GM21619 (cell line): Measurements from ENCODE around the gene PRSS57.

Experiments
- ATAC-seq: cut with Tn5 transposase; IDR thresholded peaks from one replicate; pipeline ENCODE4 v1.9.1; 2021; ENCODE audit not compliant: unreplicated experiment

The PRSS57 gene

DNA sequence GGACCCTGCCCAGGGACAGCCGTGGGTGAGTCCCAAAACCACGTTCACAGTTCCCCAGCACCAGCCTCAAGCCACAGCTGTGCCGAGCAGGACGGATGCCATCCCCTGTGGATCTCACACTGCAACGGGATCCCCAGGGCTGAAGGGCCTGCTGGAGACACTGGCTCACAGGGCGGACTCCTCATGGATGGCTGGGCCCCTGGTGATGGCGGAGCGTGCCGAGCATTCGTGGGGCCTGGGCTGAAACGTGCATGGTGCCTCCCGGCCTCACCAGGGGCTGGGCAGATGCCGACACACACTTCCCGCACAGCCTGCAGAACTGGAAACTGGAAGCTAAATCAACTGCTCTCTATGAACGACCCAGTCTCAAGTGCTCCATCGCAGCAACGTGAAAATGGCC is 41.8 kb downstream of the PRSS57 start:
- no peak for ATAC-seq

DNA sequence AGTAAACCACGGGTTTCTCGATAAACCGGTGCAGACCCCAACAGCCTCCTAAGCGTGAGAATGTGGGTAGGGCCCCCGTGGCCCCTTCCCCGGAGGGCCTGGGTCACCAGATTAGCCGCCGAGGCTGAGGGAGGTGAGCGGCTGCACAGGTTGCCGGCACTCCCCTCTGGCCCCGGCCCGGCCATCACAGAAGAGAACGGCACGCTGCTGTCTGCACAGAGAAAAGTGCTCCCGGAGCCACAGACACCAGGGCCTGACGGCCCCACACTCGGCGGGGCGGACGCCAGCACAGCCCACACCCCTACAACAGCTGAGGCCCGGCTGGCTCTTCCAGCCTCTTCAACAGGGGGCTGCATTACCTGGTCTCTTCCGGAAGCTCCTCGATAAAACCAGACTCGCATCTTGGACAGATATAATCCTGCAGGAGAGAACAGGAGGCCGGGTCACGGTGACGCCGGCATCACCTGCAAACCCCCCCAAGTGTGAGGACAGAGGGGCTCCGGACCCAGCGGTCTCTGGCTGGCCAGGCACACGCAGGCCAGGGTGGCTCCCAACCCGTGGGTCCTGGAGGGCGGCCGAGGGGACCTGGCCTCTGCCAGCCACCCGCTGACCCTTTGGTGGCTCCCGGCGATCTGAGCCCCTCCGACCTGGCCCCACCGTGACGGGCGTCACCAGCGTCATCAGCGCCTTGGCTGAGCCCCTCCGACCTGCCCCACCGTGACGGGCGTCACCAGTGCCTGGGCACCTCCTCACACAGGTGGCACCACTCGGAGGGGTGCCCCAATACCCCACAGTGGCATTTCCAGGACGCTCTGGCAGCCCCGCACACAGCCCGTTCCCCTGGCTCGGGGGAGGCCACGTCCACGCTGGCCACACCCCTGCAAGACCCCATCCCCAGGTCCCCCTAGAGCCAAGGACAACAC is 42.5 kb downstream of the PRSS57 start:
- ATAC-seq, result no peak

DNA sequence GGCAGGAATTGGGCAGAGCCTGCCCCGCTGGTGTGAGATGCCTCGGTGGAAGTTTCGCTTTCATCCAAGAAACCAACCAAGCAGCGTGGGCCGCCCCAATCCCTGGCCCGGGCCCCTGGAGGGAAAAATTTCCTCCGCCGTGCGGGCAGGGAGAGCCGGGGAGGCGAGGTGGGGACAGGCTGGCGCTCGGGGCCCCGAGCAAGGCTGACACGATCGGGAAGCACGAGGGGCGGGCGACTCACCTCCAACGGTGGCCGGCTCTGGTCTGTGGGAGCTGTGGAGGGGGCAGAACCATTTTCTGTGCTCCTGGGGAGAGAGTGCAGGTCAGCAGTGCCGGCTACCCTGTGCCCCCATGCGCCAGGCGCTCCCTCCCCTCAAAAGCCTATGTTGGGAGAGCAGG is 43.3 kb downstream of the PRSS57 start:
- no peak for ATAC-seq

DNA sequence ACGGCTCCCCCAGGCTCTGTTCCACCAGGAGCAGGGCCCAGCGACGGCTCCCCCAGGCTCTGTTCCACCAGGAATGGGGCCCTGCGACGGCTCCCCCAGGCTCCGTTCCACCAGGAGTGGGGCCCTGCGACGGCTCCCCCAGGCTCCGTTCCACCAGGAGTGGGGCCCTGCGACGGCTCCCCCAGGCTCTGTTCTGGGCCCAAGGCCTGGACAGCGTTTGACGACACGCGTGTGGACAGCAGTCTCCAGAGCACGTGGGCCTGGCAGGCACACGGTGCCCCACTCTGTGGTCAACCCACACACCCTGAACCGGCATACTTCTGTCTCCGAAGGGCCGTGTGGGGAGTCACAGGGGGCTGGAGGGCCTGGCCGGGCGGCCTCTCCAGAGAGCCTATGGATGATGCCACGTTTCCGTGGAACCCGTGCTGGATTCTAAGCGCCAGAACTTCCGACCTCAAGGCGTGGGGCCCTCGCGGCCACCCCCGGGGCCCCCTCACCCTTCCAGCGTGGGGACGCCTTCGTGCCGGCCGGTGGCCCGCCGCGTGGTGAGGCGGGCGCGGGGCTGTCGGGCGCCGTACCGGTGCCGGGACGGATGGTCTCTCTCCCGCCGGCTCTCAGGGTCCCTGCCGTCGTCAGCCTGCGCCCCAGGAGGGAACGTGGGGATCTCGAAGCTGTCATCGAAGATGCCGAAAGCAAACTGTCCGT is 44.0 kb downstream of the PRSS57 start:
- ATAC-seq, result no peak

DNA sequence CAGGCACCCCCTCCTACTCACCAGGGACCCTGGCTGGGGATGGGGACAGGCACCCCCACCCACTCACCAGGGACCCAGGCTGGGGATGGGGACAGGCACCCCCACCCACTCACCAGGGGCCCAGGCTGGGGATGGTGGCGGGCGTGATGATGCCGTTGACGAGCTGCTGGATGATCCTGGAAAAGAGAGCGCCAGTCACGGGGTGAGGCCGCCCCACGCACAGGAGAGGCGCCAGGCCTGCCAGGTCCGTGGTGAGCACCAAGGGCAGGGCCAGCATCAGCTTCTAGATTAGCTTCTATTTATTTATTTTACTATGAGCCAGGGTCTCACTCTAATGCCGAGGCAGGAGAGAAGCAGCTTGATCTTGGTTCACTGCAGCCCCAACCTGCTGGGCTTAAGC is 45.1 kb downstream of the PRSS57 start:
- no peak for ATAC-seq

DNA sequence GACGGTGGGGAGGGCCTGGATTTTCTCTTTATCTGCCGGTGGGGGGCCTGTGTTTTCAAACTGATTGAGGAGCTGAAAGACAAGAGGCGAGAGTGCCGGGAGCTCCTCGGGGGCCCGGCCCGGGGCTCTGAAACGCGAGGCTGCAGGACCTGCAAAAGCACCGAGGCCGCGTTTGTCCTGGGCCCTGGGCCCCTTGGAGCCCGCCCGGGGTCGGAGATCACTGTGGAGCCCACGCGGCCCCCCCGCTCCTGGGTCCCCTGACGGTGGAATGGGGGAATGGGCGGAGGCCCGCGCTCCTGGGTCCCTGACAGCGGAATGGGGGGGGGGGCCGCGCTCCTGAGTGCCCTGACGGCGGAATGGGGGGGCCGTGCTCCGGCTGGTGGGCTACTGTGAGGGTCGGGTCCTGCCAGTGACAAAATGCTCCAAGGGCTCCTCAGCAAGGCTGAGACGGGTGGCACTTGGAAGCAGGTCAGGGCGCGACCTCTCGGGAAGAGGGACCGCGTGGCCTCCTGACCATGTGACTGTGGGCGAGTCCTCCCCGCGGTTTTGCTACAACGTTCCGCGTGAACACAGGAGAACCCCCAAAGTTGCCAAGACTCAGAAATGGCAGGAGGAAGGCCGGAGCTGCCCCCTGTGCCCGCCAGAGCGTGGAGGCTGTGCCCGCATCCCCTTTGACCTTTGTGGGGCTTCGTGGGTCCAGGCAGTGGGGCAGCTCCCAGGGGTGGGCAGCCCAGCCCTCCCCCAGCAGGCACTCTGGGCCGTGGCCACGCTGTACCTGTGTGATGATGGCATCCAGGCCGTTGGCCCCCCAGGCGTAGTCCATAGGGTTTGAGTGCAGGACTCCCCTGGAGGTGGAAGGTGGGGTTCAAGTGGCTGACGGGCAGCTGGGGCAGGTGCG is 46.1 kb downstream of the PRSS57 start:
- no peak for ATAC-seq

DNA sequence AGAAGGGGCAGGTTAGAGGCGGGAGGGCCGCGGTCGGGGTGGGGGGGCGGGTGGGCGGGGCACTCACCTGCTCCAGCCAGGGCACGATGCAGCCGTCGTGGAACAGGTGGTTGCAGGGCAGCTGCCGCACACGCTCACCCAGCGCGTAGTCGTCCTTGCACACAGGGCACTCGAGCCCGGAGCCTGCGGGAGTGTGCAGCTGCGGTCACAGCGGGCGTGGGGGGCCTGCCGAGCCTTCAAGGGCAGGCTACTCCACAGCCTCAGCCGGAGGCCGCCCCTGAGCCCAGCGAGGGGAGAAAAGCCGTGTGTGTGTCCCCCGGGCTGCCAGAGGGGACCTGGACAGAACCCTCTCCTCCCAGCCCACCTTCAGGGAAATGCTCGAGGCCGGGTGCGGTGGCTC is 46.9 kb downstream of the PRSS57 start:
- ATAC-seq, result no peak

DNA sequence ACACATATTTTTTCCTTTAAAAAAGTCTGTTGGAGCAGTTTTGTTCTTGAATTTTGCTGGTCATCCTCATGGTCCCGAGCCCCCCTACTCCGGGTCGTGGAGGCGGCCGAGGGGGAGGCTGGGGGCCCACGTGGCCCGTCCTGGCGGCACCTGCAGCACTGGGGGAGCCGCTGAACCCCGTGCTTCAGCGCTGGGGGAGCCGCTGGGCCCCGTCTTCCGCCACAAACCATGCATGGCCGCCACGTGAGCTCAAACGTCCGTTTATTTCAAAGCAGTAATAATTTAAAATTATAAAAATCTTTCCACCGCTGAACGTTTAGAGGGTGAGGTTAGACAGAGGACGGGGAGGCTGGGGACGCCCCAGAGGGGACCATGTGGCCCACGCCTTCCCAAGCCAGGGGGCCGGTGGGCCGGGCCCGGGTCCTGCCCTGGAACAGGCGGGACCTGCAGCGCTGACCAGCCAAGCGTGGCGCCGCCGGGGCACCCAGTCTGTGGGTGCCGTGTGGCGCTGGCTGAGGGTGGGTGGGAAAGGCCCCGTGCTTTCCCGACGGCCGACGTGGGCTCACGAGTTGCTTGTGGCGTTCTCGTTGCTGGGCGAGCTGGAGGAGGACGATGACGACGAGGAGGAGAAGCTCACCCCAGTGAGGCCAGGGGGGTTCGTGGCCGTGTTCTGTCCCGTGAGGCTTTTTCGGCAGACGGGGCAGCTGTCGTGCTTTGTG is 47.5 kb downstream of the PRSS57 start:
- no peak for ATAC-seq

DNA sequence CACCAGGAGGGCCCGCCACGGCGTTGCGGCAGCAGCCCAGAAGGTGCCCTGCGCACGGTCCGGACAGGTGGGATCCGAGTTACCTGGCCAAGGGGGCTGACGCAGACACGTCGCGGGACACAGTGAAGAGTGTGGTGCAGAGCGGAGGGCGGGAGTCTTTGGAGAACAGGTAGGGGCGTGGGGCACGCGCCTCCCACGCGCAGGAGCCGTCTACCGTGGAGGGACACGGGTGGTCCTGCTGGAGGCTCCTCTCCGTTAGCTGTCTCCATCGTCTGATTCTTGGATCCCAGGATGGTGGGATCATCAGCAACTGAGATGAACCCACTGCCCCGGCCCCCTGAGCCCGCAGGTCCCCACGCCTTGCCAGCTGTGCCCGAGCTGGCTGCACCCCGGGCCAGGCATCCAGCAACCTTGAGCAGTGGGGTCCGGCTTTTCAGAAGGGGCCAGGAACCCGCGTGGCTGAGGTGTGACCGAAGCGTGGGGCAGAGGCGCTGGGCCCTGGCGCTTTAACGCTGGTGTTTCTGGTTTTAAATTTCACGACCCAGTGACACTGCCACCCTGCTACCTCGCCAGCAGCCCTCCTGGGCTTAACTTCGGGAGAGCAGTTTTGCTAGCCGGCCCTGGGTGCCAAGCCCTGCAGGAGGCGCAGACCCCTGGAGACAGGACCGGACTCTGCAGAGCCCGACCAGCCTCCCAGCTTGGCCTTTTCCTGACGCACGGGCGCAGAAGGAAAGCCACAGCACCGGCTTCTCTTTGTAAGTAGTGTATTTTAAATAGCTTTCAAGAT is 48.3 kb downstream of the PRSS57 start:
- ATAC-seq, result no peak

DNA sequence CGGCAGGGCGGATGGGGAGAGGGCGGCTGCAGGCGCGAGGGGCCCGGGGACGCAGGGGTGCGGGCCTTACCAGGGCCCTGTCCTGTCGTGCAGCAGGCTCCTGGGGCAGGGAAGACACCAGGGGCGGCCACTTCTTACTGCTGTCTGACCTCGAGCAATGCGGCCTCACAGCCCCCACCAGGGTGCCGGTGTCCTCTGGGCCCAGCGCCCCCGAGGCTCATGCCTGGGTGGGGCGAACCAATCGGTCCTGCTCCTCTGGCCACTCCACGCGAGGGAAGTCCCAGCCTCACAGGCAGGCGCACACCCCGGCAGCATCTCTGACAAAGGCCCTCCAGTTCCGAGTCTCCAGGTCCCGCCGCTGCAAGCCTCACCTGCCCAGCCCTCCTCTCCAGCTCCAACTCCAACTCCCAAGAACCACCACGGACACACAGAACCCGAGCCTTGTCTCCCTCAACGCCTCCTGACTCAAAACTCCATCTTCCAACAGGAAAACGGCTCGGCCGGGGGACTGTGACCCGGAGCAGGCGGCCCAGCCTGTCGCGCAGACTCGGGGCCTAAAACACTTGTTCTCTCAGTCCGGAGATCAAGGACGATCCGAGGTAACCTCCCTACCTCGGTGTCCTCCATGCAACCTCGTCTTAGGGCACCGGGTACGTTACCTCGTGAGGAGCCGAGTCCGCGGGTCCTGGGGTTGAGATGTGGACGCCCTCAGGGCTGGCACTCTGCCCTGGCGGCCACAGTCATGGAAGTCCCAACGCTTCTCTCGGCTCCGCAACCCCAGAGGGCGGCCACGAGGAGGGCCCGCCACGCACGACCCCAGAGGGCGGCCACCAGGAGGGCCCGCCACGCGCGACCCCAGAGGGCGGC is 49.1 kb downstream of the PRSS57 start:
- no peak for ATAC-seq

DNA sequence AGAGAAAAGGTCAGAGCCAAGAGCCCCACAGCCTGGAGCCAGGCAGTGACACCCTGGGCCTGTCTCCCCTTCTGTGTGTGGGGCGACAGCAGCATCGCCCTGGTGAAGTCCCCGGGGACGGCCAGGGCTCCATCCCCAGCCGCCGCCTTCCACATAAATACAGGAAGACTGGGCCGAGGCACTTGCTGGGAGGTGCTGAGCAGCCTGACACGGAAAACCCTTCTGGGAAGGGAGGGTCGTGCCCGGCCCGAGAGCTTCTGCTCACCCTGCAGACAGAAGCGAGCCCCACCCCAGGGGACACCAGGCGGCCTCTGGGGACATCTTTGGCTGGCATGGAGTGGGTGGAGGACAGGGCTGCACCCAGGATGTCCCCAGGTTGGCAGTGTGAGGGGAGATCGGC is 50.5 kb downstream of the PRSS57 start:
- ATAC-seq, result no peak

DNA sequence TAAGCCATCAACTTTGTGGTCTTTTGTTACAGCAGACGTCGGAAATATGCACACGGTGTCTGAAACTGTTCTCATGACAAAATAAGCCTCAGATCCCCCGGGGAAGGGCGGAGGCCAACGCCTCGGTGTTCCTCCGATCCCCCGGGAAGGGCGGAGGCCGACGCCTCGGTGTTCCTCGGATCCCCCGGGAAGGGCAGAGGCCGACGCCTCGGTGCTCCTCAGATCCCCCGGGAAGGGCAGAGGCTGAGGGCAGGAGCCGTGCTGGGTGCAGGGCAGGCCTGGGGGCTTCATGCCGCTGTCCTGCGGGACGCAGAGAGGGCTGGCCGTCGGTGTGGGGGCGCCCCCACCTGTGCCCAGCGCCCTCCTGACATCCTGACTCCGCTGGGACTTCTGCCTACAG is 50.9 kb downstream of the PRSS57 start:
- ATAC-seq, result no peak

DNA sequence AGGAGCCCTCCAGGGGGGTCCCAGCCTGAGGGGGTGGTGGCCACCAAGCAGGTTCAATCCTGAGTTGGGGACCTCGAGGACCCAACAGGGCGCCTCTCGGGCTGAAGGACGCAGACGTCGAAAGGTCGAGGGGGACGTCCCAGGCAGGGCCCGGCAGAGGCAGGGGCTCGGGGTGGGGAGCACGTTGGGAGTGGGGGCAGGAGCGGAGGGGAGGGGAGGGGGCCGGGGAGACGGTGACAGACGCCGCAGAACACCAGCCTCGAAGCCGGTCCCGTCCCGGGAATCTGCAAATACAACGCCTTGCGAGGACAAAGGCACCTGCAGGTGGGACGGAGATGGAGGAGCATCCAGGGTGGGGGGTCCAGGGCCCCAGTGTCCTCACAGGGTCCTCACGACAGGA is 51.5 kb downstream of the PRSS57 start:
- ATAC-seq, result no peak

DNA sequence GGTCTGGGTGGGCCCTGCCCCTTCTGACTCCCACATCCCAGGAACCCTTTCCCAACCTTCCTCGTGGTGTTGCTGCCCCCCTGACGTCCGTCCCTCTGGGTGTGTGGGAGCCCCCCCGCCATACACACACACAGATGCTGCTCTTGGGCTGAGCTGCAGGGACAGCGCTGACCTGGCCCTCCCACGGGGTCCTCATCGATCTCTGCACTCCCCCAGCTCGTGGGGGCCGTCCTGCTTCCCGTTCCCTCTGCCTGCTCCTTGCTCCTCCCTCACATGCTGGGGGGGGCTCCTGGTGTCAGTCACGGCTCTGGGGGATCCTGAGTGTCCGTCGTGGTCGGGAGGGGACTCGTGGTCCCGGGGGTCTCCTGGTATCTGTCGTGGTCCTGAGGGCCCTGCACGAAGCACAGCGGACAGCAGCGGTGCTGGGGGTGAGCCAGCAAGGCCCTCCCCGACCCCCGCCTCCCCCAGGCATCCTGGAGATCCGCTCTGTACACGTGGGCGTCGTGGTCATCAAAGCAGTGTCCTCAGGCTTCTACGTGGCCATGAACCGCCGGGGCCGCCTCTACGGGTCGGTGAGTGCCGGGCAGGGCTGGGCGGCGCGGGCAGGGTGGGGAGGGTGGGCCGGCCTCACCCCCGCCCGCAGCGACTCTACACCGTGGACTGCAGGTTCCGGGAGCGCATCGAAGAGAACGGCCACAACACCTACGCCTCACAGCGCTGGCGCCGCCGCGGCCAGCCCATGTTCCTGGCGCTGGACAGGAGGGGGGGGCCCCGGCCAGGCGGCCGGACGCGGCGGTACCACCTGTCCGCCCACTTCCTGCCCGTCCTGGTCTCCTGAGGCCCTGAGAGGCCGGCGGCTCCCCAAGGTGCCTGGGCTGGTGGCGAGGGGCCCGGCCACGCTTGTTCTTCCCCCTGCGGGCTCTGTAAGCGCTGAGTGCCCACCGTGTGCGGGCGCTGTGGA is 52.2 kb downstream of the PRSS57 start:
- ATAC-seq, result no peak

DNA sequence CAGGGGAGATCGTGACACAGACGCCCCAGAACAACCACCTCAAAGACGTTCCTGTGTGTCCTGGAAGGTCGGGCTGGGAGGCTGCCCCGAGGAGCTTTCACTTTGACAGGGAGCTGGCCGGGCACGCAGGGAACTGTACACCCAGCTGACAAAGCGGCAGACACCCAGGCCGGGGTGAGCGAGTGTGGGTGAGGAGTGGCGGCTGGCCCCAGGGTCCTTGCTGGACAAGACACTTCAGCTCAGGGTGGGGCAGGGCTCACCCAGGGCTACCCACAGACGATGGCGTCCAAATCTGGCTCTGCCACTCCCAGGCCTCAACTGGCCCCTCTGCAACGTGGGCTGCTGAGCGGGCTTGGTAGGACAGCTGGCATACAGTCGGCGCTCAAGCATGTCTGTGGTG is 53.5 kb downstream of the PRSS57 start:
- ATAC-seq, result no peak

DNA sequence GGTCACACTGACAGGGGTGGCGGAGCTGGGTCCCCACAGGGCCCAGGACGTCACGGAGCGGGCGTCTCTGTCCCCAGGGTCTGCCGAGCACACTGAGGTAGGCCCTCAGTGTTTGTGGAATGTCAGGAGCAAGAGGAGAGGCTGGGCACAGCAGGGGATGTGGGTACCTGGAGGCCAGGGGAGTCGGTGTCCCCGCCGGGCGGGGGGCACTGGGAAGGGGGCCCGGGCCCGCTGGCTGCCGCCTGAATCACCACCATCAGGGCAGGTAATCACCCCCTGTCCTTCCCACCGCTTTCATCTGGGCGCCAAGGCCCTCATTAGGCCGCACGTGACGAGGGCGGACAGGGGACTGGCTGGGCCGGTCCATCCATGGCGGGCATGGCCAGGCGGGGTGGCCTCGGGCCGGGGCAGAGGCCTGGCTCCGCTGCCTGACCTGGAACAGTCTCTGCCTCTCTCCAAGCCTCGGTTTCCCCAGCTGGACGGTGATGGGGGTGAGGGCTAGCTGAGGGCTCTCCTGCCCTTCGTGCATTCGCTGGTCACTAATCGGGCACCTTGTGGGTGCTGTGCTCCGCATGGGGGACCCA is 54.6 kb downstream of the PRSS57 start:
- ATAC-seq, result no peak

DNA sequence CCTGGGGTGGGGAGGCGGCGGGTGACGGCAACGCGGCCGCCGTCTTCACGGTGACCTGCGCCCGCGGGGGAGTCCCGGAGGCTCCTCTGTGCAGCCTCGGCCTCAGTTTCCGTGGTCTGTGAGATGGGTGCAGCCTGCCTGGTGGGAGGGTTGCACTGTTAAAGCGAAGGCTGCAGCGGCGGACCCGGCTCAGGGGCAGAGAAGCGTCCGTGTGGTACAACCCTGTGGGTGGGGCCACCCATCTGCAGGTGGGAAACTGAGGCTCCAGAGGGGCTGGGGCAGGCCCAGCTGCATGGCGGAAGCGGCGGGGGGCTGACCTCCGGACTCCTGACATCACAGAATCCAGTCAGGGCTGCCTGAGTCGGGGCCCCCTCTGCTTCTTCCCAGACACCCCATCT is 55.1 kb downstream of the PRSS57 start:
- ATAC-seq, result no peak
